ENCODE results near the gene THBS1. TPM values are rescaled to one million over a fixed set of nuclear protein-coding genes. Genes with fewer than 3 reads are reported as not detected.

THBS1 gene
- total RNA-seq, 2 experiments from 2014 or later = 0.51 TPM; not detected in 1

Other genes with a start within 250 kb of the THBS1 start
- gene FSIP1, start 201.8 kb downstream of the THBS1 start, total RNA-seq (2014; rRNA removed; shearing (Covaris generic)) = 0.21 and 0.28 TPM in 2 replicates
- 0.65 and 0.66 TPM in 2 replicates for gene FSIP1, start 201.8 kb downstream of the THBS1 start, total RNA-seq (2022)